CD8-positive, alpha-beta memory T cell (primary cell): ENCODE measurements around the gene ARHGAP8. TPM values are rescaled to one million over a fixed set of nuclear protein-coding genes. Genes with fewer than 3 reads are reported as not detected.

ENCODE experiments used
- CTCF ChIA-PET: fragments of 350-600 bp; sonication (Branson Sonifier 250); formaldehyde crosslinking; loops from one replicate; lab custom pipeline; 2021; ENCODE audit warnings: antibody characterized with exemption; lab: Charles Lee
- POLR2A ChIA-PET: fragments of 350-600 bp; sonication (Branson Sonifier 250); formaldehyde crosslinking; loops from one replicate; lab custom pipeline; 2021; ENCODE audit warnings: antibody characterized with exemption; lab: Charles Lee
- DNase-seq, 5 donors: peaks; one replicate each; pipeline versions ENCODE4 v3.0.0 to v3.0.0-alpha.2; 2020 to 2022; ENCODE audit warnings: mixed read lengths in 1 of 5
- H3K27ac ChIP-seq: one replicate; pipeline ENCODE4 v1.7.0; 2013; ENCODE audit warnings: low read depth, mild to moderate bottlenecking, low read length, moderate library complexity
- H3K27me3 ChIP-seq: 2 replicates; pipeline ENCODE4 v1.7.0; 2013; ENCODE audit warnings: low read length, mild to moderate bottlenecking; ENCODE audit not compliant: insufficient read depth, poor library complexity, severe bottlenecking
- H3K36me3 ChIP-seq: 2 replicates; pipeline ENCODE4 v1.7.0; 2013; ENCODE audit warnings: mild to moderate bottlenecking, low read length, moderate library complexity; ENCODE audit not compliant: insufficient read depth
- H3K4me1 ChIP-seq: 2 replicates; pipeline ENCODE4 v1.7.0; 2013; ENCODE audit warnings: mild to moderate bottlenecking, low read length, moderate library complexity; ENCODE audit not compliant: insufficient read depth
- H3K4me3 ChIP-seq: 2 replicates; pipeline ENCODE4 v1.7.0; 2013; ENCODE audit warnings: mild to moderate bottlenecking, low read length
- H3K9me3 ChIP-seq: 2 replicates; pipeline ENCODE4 v1.7.0; 2013; ENCODE audit warnings: mild to moderate bottlenecking, low read length
- H3K27ac Mint-ChIP-seq, 8 donors: one replicate each; pipeline ENCODE4 v1.8.0; 2020 to 2021; ENCODE audit warnings: mixed read lengths in 8 of 8, mild to moderate bottlenecking in 6 of 8, inconsistent platforms in 3 of 8, moderate library complexity in 3 of 8
- H3K27me3 Mint-ChIP-seq, 2 donors: one replicate each; pipeline ENCODE4 v1.8.0; 2020 to 2021; ENCODE audit warnings: mixed read lengths in 2 of 2, mild to moderate bottlenecking in 1 of 2, moderate library complexity in 1 of 2
- H3K36me3 Mint-ChIP-seq, 3 donors: one replicate each; pipeline ENCODE4 v1.8.0; 2020 to 2021; ENCODE audit warnings: mixed read lengths in 3 of 3, inconsistent platforms in 1 of 3, mild to moderate bottlenecking in 1 of 3
- H3K4me1 Mint-ChIP-seq, 3 donors: one replicate each; pipeline ENCODE4 v1.8.0; 2020 to 2021; ENCODE audit warnings: mixed read lengths in 3 of 3, inconsistent platforms in 1 of 3, mild to moderate bottlenecking in 1 of 3
- H3K4me3 Mint-ChIP-seq, 7 donors: one replicate each; pipeline ENCODE4 v1.8.0; 2020 to 2021; ENCODE audit warnings: mixed read lengths in 7 of 7, mild to moderate bottlenecking in 6 of 7, moderate library complexity in 4 of 7, inconsistent platforms in 2 of 7
- H3K9me3 Mint-ChIP-seq, 5 donors: one replicate each; pipeline ENCODE4 v1.8.0; 2020 to 2022; ENCODE audit warnings: mixed read lengths in 5 of 5, mild to moderate bottlenecking in 3 of 5, moderate library complexity in 2 of 5, inconsistent platforms in 1 of 5
- polyA plus RNA-seq: library from polyadenylated mRNA; unstranded; fragments of 300-500 nt; fragmentation: Illumina TruSeq; gene quantifications from one replicate; pipeline ENCODE4 v1.2.3, GENCODE V29; 2021
- total RNA-seq, 2 experiments: library from RNA; stranded (reverse); gene quantifications; one replicate each; pipeline ENCODE4 v1.2.3, GENCODE V29; 2021

Gene ARHGAP8
- total and polyA plus RNA-seq, 3 experiments from 2014 or later, result 0.42 to 0.49 TPM; not detected in 1

DNA sequence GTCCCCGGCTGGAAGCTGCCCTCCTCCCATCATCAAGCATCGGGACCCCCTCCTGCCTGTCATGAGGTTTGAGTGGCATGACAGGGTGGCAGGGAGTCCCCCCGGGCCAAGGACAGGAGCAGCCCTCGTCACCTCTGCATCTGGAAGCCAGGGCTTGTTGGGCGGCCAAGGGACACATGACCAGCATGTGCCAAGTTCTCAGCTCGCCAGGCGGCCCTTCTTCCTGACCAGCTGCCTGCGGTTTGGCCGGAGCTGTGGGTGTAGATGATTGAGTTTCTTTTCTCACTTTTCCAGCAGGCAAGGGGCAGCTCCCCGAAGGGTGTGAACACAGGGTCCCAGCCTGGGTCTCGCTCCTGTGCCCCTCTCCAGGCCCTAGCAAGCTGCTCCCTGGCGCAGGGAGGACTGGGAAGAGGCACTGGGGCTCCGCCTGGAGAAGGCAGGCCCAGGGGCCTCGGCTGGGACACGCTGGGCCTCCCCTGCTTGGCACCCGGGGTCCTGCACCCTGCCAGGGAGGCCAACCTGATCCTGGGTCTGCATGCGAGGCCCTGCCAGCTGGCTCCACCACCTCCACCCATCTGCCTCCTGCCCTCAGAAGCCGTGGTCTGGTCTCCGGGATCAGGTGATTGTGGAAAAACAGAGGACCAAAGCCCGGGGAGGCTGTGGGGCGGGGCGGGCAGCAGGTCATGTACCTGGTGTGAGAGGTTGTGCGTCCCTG is 13.4 kb downstream of the ARHGAP8 start:
- Histone ChIP-seq H3K27ac (no peak overlapping the region), H3K4me3 (no peak overlapping the region), H3K36me3 (no peaks in the 10 kb centered on the region), H3K9me3 (no peaks in the 10 kb centered on the region), H3K4me1 (no peaks in the 10 kb centered on the region), H3K27me3 (no peaks in the 10 kb centered on the region)
- CTCF ChIA-PET, result no interaction called here
- H3K27ac Mint-ChIP-seq, result no peak overlapping the region
- H3K9me3 Mint-ChIP-seq, result peaks cover 0 to 6% (median 2%) of the 10 kb centered on the region in 5 donors
- peaks cover 0 to 2% (median 0%) of the 10 kb centered on the region in 3 donors for H3K4me1 Mint-ChIP-seq
- no peak for DNase-seq
- POLR2A ChIA-PET, result no interaction called here
- H3K27me3 Mint-ChIP-seq, result peaks cover 13 to 16% of the 10 kb centered on the region in 2 donors
- H3K36me3 Mint-ChIP-seq, result peaks cover 0 to 6% (median 0%) of the 10 kb centered on the region in 3 donors
- H3K4me3 Mint-ChIP-seq, result no peak overlapping the region

DNA sequence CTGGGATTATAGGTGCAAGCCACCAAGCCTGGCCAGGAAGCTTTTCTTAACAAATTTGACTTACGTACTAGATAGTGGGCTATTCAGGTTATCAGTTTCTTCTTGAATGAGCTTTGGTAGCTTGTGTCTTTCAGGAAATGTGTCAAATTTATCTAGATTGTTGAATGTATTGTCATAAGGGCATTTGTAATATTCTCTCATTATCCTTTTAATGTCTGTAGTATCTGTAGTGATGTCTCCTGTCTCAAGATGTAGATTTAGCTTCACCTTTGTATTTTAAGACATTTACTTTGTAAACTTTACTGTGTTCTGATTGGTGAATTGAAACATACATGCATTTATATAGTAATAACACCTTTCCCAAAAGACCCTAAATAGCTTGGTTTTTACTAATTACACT is 20.7 kb downstream of the ARHGAP8 start:
- Mint-ChIP-seq H3K36me3 (peaks cover 2 to 17% (median 3%) of the 10 kb centered on the region in 3 donors), H3K9me3 (peaks cover 15 to 22% (median 17%) of the 10 kb centered on the region in 5 donors), H3K4me3 (no peak overlapping the region), H3K27me3 (peaks cover 5 to 7% of the 10 kb centered on the region in 2 donors), H3K4me1 (no peaks in the 10 kb centered on the region), H3K27ac (no peak overlapping the region)
- Histone ChIP-seq H3K4me3 (no peak overlapping the region), H3K9me3 (no peaks in the 10 kb centered on the region), H3K27ac (no peak overlapping the region), H3K4me1 (no peaks in the 10 kb centered on the region), H3K27me3 (no peaks in the 10 kb centered on the region), H3K36me3 (no peaks in the 10 kb centered on the region)
- CTCF ChIA-PET, result interaction anchor here (0.6 kb wide), 1 partner anchor 1905 kb away, joined by 4 read pairs; no protein-coding TSS in a partner anchor
- POLR2A ChIA-PET, result no interaction called here
- DNase-seq, result no peak

DNA sequence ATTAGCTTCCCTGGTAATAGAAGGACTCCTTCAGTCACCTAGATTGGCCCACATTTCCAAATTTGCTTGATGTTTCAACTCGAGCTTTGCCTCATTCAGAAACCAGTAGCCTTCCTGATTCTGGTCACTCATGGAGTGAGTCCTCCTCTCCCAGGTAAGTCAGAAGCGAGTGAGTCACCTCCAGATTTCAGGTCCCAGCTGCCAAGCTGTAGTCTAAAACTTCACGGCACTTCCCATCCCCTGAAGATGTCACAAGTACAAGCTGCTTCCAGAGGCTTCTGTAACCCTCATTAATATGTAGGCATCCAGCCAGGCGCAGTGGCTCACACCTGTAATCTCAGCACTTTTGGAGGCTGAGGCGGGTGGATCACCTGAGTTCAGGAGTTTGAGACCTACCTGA is 23.5 kb downstream of the ARHGAP8 start:
- H3K4me1 Mint-ChIP-seq, result no peaks in the 10 kb centered on the region
- H3K27ac Mint-ChIP-seq, result peak overlapping the region in 1 of 8 donors; percentile 58
- peaks cover 2 to 17% (median 3%) of the 10 kb centered on the region in 3 donors for H3K36me3 Mint-ChIP-seq
- Histone ChIP-seq H3K27ac (no peak overlapping the region), H3K4me3 (no peak overlapping the region), H3K36me3 (no peaks in the 10 kb centered on the region), H3K9me3 (no peaks in the 10 kb centered on the region), H3K27me3 (no peaks in the 10 kb centered on the region), H3K4me1 (no peaks in the 10 kb centered on the region)
- H3K27me3 Mint-ChIP-seq, result peaks cover 6 to 12% of the 10 kb centered on the region in 2 donors
- H3K9me3 Mint-ChIP-seq, result peaks cover 15 to 20% (median 17%) of the 10 kb centered on the region in 5 donors
- no peak for DNase-seq
- CTCF ChIA-PET, result interaction anchor here (0.7 to 1.7 kb wide), 2 partner anchors 13 to 18 kb away, joined by 3 read pairs; no protein-coding TSS in a partner anchor
- H3K4me3 Mint-ChIP-seq, result no peak overlapping the region
- POLR2A ChIA-PET, result no interaction called here

DNA sequence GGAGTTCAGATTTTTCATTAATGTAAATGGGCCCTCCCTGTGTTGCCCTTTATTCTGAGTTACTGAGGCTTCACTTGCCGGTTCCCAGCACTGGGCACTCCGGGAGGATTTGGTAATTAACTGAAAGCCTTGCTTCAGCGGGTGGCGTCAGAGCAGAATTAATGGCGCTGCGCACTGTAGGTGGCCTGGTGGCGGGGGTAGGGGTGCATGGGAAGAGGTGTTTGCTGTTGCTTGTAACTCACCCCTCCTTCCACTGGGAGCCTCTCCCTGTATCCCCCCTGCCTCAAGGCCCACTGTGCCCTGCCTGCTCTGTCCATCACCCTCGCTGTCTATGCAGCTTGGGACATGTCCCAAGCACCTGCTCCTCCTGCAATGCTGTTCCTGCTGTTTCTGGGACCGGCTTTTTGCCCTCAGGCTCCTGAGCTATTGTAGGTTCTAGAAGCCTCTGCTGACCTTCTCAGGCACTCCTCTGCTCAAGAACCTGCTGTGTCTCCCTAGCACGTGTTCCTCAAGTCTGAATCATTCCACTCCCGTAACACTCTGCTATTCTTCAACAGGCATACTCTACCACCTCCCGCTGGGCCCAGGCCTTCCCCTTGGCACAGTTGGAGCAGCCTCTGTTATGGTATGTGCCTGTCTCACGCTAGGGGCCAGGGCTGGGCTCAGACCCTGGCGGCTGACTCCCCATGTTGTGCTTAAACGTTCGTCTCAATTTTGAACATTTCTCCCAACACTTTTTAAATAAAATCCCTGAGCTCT is 24.4 kb downstream of the ARHGAP8 start:
- Mint-ChIP-seq H3K36me3 (peaks cover under 1 to 17% (median 3%) of the 10 kb centered on the region in 3 donors), H3K27ac (no peak overlapping the region), H3K4me1 (no peaks in the 10 kb centered on the region), H3K9me3 (peaks cover 15 to 20% (median 17%) of the 10 kb centered on the region in 5 donors), H3K4me3 (no peak overlapping the region), H3K27me3 (peaks cover 5 to 14% of the 10 kb centered on the region in 2 donors)
- H3K27me3 ChIP-seq, result no peaks in the 10 kb centered on the region
- ChIA-PET CTCF (interaction anchor here (1.7 kb wide), 1 partner anchor 17 kb away, joined by 3 read pairs; no protein-coding TSS in a partner anchor), POLR2A (no interaction called here)
- no peak overlapping the region for H3K27ac ChIP-seq
- DNase-seq, result no peak
- H3K4me3 ChIP-seq, result no peak overlapping the region
- no peaks in the 10 kb centered on the region for H3K4me1 ChIP-seq
- H3K9me3 ChIP-seq, result no peaks in the 10 kb centered on the region
- H3K36me3 ChIP-seq, result no peaks in the 10 kb centered on the region

DNA sequence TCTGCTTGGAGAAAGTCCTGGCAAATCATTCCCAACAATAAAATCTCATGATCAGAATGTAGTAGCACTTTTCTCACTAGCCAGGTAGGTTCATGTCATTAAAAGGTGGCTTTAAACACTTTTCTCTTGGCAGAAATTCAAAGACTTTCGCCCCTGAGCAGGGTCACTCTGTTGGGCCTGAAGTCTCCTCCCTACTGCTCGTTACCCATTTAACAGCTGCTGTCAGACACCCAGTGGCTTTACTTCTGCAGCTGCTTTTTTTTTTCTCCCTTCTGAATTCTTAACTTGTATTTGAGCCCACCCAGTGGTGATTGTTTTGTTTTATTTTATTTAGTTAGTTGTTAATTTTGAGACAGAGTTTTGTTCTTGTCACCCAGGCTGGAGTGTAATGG is 25.0 kb downstream of the ARHGAP8 start:
- Mint-ChIP-seq H3K9me3 (peaks cover 15 to 19% (median 17%) of the 10 kb centered on the region in 5 donors), H3K4me3 (no peak overlapping the region), H3K4me1 (no peaks in the 10 kb centered on the region), H3K27ac (no peak overlapping the region), H3K36me3 (peaks cover 0 to 16% (median 3%) of the 10 kb centered on the region in 3 donors), H3K27me3 (peaks cover 4 to 15% of the 10 kb centered on the region in 2 donors)
- no peak for DNase-seq
- H3K27me3 ChIP-seq, result no peaks in the 10 kb centered on the region
- H3K9me3 ChIP-seq, result no peaks in the 10 kb centered on the region
- ChIA-PET CTCF (interaction anchor here (1.7 kb wide), 1 partner anchor 17 kb away, joined by 3 read pairs; no protein-coding TSS in a partner anchor), POLR2A (no interaction called here)
- H3K4me3 ChIP-seq, result no peak overlapping the region
- H3K4me1 ChIP-seq, result no peaks in the 10 kb centered on the region
- H3K27ac ChIP-seq, result no peak overlapping the region
- no peaks in the 10 kb centered on the region for H3K36me3 ChIP-seq

DNA sequence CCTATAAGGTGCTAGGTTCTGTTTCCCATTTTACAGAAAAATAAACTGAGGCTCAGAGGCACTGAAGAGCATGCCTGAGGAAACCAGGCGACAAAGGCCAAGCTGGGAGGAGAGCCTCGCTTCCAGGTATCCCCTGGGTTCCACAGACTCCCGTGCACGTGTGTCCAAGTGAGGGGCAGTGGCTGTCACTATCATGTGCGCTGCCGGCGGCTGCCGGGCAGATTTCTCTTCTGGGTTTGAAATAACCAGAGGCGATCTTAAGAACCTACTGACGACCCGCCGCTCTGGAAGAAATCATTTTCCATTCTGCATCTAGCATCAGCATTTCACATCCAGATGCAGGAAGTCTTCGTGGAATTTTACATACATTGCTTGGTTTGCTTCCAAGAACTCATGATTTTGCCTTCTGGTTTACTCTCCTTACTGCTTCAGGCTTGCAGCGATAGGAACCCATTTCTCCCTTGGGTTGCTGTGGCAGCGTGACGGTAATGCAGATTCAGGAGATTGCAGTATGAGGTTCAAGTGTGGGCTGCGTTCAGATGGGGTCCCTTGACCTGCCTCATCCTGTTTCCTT is 28.6 kb downstream of the ARHGAP8 start:
- Histone ChIP-seq H3K9me3 (no peaks in the 10 kb centered on the region), H3K36me3 (no peaks in the 10 kb centered on the region), H3K27ac (no peak overlapping the region), H3K4me1 (no peaks in the 10 kb centered on the region), H3K27me3 (no peaks in the 10 kb centered on the region), H3K4me3 (no peak overlapping the region)
- DNase-seq, result no peak
- H3K4me3 Mint-ChIP-seq, result no peak overlapping the region
- no peaks in the 10 kb centered on the region for H3K4me1 Mint-ChIP-seq
- H3K36me3 Mint-ChIP-seq, result no peaks in the 10 kb centered on the region
- H3K27me3 Mint-ChIP-seq, result peaks cover 11 to 23% of the 10 kb centered on the region in 2 donors
- CTCF ChIA-PET, result no interaction called here
- no peaks in the 10 kb centered on the region for H3K9me3 Mint-ChIP-seq
- H3K27ac Mint-ChIP-seq, result peak overlapping the region in 1 of 8 donors; percentile 24
- POLR2A ChIA-PET, result no interaction called here

DNA sequence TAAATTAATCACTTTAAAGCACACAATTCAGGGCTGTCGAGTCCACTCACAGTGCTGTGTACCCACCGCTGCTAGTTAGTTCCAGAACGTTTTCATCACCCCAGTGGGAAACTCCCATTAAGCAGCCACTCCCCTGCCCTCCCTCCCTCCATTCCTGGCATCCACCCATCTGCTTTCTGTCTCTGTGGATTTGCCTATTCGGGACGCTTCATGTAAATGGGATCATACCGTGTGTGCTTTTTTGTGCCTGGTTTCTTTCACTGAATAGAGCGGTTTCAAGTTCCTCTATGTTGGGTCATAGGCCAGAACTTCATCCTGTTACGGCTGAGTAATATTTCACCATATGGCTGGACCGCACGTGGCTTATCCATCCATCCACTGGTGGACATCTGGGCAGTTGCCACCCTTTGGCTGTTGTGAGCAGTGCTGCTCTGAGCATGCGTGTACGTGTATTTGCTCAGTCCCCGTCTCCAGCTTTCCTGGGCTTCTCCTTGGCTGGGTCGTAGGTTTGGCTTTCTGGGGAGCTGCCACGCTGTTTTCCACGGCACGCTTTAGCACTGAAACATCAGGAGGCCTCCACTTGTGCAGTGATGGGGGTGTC is 30.1 kb downstream of the ARHGAP8 start:
- Histone ChIP-seq H3K36me3 (no peaks in the 10 kb centered on the region), H3K9me3 (no peaks in the 10 kb centered on the region), H3K27ac (no peak overlapping the region), H3K4me3 (no peak overlapping the region), H3K27me3 (no peaks in the 10 kb centered on the region), H3K4me1 (no peaks in the 10 kb centered on the region)
- H3K4me1 Mint-ChIP-seq, result no peaks in the 10 kb centered on the region
- ChIA-PET CTCF (no interaction called here), POLR2A (no interaction called here)
- no peaks in the 10 kb centered on the region for H3K9me3 Mint-ChIP-seq
- H3K27me3 Mint-ChIP-seq, result peaks cover 11 to 23% of the 10 kb centered on the region in 2 donors
- no peak overlapping the region for H3K4me3 Mint-ChIP-seq
- no peak overlapping the region for H3K27ac Mint-ChIP-seq
- DNase-seq, result no peak
- H3K36me3 Mint-ChIP-seq, result no peaks in the 10 kb centered on the region
